ENCODE data around the gene INAFM1.

DNA sequence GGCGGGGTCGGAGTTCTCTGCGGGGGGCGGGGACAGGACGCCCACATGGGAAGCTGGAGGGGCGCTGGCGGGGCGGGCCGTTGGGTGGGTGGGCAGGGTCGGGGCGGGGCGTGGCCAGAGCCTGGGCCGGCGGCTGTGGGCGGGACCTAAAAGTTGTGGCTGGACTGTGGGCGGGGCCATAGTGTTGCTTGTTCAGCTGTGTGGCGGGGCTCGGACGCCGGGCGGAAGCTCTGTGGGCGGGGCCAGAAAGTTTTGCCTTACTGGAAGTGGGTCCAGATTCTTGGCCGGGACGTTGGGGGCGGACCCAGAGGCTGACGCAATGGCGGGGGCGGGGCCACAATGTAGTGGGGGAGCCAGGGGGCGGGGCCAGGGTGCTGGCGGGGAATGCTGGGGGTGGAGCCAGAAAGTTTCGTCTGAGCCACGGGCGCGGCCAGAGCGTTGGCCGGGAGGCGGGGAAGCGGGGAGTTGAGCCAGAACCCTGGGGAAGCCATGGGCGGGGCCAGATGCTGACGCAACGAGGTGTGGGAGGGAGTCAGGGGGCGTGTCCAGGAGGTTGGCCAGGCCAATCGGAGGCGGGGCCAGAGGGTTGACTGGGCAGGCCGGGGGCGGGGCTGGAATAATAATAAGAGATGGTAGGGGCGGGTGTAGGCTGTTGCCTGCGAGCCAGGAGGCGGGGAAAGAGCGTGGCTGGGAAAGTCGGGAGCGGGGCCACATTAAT, 17.8 kb upstream of the INAFM1 start:
- TF ChIP-seq POLR2A (IDR thresholded peaks at IDR 0.05) (no peak), POLR2AphosphoS5 (IDR thresholded peaks at IDR 0.05) (no peak)
- TF ChIP-seq, protein P1, sequence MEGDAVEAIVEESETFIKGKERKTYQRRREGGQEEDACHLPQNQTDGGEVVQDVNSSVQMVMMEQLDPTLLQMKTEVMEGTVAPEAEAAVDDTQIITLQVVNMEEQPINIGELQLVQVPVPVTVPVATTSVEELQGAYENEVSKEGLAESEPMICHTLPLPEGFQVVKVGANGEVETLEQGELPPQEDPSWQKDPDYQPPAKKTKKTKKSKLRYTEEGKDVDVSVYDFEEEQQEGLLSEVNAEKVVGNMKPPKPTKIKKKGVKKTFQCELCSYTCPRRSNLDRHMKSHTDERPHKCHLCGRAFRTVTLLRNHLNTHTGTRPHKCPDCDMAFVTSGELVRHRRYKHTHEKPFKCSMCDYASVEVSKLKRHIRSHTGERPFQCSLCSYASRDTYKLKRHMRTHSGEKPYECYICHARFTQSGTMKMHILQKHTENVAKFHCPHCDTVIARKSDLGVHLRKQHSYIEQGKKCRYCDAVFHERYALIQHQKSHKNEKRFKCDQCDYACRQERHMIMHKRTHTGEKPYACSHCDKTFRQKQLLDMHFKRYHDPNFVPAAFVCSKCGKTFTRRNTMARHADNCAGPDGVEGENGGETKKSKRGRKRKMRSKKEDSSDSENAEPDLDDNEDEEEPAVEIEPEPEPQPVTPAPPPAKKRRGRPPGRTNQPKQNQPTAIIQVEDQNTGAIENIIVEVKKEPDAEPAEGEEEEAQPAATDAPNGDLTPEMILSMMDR (IDR thresholded peaks at IDR 0.05), result no peak

Data from transverse colon (tissue), 4 donors.